Stimulated activated CD8-positive, alpha-beta memory T cell treated with anti-CD3 and anti-CD28 coated beads, Interleukin-15, amount 100 ng/mL, for 48 hours (primary cell): ENCODE results near the gene PPP4R2.
"Not testable (repeated sequence)": the region's sequence is repeated elsewhere in the genome, so short reads cannot be mapped to it uniquely, and the experiment has no call there.

ENCODE experiments used
- DNase-seq, 2 donors: peaks; one replicate each; pipeline ENCODE4 v3.0.0-alpha.2; 2020; ENCODE audit warnings: low read depth in 2 of 2

The PPP4R2 gene

GRCh38 chr3:73024836-73025235, 28.2 kb downstream of the PPP4R2 start:
- no peak for DNase-seq

GRCh38 chr3:73026111-73026759, 29.6 kb downstream of the PPP4R2 start:
- no peak for DNase-seq

- no peak for DNase-seq
Measured at GRCh38 chr3:73026760-73027113, 30.1 kb downstream of the PPP4R2 start.

DNA sequence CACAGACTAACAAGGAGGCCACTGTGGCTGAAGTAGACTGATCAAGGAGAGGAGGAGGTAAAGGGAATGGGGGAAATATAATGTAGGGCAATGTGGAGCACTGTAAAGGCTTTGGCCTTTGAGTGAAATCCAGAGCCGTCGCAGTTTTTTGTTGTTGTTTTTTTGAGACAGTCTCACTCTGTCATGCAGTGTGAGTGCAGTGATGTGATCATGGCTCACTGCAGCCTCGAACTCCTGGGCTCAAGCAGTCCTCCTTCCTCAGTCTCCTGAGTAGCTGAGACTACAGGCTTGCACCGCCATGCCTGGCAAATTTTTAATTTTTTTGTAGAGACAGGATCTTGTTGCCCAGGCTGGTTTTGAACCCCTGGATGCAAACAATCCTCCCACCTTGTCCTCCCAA, 32.2 kb downstream of the PPP4R2 start:
- DNase-seq = no peak

DNA sequence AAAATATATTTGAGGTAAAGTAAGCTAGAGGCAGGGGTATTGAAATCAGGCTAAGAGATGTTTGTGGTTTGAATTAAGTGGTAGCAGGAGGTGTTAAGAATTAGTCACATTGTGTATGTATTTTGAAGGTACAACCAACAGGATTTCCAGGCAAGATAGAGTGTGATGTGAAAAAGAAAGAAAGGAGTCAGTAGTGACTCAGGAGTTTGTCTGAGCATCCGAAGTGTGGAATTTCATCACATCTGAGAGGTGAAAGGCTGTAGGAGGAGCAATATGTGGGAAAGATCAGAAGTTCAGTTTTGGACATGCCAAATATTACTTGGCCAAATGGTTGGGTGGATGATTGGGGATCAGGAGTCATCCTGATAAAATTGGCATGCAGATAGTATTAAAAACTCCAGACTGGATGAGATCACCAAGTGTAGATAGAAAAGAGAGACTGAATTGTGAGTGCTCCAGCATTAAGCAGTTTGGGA, 32.7 kb downstream of the PPP4R2 start:
- DNase-seq = no peak

GRCh38 chr3:73030073-73030597, 33.5 kb downstream of the PPP4R2 start:
- DNase-seq = no peak

GRCh38 chr3:73031573-73032103, 35.0 kb downstream of the PPP4R2 start:
- DNase-seq = no peak

DNA sequence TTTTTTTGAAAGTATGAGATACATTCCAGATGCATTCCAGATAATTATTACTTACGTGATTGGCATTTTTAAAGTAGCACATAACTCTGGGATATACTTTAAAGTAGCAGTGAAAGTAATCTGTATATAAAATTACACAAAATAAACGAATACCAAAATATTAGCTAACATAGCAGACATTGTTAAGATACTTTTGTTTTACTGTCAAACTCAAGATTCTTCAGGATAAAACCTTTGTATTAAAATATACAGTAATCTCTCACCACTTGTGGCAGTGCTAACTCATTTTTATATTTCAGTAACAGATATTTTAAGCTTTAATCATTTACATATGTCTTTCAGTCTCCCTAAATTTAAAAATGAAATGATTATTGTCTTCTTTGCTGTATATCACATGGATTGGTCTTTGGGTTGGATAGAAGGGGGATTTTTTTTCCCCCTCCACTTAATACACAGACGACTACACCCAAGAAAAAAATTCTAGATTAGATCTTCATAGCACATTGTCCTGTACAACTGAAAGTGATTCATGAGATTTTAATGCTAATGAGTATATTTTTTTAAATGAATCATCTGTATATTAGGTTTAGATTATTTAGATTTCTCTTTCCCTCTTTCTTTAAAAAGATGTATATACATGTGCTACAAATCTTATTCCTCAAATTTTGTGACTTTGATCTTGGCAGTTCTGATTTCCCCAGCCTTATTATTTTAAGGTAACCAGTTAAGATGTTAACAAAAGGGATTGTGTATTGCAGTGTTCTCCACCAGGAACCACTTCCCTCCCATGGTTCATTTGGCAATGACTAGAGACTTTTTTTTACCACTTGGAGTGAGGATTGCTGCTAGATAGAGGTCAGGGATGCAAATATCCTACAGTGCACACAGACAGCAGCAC, 40.3 kb downstream of the PPP4R2 start:
- no peak for DNase-seq

DNA sequence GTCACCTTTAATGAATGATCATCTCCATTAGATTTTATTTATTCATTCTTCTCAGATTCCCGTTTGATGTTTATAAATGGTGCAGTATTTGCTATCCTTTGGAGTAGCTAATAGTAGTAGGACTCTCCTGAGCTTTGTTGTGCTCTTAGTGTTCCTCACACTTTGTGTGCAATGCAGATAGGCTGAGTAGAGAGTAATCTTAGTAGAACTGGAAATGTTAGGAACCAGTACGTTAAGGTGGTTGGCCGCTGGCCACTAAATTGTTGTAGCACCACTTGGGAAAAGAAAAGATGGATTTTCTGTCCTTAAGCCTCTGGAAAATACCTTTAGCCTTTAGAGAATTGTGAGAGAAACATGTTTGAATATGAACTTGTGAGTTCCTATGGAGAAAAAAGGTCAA, 44.9 kb downstream of the PPP4R2 start:
- no peak for DNase-seq

DNA sequence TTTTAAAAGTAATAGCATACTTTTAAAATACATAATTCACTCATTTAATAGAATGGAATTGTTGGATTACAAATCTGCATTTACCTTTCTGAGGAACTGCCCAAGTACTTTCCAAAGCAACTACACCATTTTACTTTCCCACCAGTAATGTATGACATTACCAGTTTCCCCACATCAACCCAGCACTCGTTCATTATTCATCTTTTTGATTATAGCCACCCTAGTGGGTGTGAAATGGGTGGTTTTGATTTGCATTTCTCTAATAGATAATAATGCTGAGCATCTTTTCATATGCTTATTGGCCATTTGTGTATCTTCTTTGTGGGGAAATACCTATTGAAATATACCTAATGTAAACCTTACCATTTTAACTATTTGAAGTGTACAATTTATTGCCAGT, 46.8 kb downstream of the PPP4R2 start:
- no peak for DNase-seq

DNA sequence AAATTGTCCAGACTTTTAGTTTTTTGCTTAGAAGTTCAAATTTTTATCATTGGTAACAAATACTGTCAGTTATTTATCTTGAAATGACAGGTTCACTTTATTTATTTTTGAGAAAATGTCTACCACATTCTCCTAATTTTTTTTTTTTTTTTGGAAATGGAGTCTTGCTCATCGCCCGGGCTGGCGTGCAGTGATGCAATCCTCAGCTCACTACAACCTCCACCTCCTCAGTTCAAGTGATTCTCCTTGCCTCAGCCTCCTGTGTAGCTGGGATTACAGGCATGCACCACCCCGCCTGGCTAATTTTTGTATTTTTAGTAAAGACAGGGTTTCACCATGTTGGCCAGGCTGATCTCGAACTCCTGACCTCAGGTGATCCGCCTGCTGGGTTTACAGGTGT, 48.8 kb downstream of the PPP4R2 start:
- DNase-seq = no peak

DNA sequence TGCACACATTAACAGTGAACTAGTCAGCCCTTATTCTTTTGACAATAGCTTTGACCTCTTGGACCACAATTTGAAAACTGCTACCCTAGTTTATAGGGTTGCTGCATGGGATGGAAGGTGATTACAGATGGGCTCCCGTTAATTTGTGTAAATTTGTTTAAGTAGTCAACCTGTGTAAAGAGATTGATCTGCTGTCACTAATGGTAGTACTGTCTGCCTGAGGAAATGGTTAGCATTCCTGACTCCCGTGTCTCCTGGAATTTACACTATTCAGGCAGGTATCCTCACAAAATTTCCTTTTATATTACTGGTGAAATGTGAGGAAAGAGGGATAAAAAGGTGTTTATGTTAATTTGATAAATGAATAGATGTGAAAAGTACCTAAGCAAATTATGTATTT, 49.6 kb downstream of the PPP4R2 start:
- no peak for DNase-seq

- no peak for DNase-seq
Measured at GRCh38 chr3:73049319-73049718, 52.7 kb downstream of the PPP4R2 start.

DNA sequence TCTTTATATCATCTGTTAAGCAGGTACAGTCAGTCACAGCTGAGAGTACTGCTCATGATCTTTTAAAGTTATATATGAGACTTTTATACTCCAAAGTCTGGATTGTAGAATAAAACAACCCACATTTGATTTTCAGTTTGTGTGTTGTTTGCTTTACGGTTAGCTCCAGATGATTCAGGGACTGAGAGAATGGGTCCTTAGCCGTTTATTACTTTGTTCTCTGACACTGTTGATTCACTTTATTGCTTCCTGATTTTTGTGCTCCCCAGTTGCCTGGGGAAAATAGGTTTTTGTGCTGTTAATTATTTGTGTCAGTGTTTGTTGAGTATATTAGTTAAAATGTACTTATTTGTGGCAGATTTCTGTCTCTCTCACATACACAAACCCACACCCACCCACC, 56.2 kb downstream of the PPP4R2 start:
- no peak for DNase-seq

- no peak for DNase-seq
Measured at GRCh38 chr3:73055583-73055982, 59.0 kb downstream of the PPP4R2 start.

DNA sequence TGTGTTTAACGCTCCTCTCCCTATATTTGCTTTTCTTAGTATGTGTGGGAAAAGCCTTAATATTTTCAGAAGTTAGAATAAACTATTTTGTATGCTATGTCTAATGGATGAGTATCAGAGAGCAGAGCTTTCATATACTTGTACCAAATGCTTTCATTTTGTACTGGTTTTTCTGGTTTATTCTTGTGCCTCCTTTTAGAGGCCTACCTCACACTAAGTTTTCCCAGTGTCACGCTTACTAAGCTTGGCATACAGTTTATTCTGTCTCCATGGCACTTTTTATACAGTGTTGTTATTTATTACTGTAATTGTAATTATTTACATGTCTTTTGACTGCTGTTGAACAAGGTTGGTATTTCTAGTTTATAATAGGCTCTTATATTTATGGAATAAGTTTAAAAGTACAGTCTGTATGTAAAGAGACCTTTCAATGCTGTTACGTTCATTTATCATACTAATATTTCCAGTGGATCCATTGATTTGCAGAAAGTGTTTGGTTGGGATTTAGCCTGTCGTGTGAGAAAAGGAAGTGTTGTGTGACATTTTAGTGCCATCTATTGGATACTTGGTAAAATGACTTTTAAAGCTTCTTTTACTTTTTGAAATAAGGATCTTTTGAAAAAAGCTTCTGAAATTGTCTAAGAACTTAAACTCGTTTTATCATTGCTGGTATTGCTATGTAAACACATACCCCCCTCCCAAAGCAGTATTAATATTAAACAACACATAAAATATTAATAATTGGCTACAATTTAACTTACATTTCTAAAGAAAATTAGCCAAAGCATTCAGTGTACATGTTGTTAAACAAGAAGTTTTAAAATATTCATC, 59.6 kb downstream of the PPP4R2 start:
- no peak for DNase-seq

DNA sequence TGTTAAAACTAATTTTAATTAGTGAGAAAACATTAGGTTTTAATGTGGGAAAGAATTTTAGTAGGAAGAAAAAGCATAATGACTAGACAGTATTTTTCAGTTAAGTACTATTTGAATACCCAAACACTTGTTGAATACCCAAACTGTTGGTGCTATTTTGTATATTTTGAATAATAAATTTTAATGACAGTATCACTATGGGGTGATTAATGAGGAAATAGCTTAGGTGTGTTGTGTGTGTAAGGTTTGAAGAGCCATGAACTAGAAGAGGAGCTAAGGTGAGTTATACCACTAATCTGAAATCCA, 60.2 kb downstream of the PPP4R2 start:
- DNase-seq = no peak

- no peak for DNase-seq
Measured at GRCh38 chr3:73060302-73060723, 63.7 kb downstream of the PPP4R2 start.

GRCh38 chr3:73061416-73061815, 64.8 kb downstream of the PPP4R2 start, which contains the start of gene EBLN2:
EBLN2 (plus strand) TSS chr3:73061659; CDS start chr3:73062082, 423 bp downstream.
- DNase-seq = no peak

DNA sequence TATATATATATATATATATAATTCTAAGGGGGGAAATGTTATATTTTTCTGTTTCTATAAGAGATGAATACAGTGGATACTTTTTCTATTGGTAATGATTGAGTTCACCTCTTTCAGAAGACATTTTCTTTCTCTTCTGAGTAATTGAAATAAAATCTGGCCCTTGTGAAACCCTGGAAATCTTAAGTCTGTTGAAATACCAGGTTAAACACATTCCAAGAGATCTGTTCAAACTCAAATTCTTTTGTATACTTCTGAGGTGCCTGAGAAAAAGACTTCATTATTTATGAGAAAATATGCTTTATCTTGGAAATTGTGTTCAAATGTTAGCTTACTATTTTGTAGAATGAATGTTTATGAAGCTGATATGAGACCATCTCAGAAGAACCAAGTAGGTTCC, 69.6 kb downstream of the PPP4R2 start:
- not testable (repeated sequence) for DNase-seq

- DNase-seq = no peak
Measured at GRCh38 chr3:73068419-73068818, 71.8 kb downstream of the PPP4R2 start.

GRCh38 chr3:73069187-73069586, 72.6 kb downstream of the PPP4R2 start:
- no peak for DNase-seq
